ENCODE measurements around the gene UBE2D4.
"Not testable (repeated sequence)": the region's sequence is repeated elsewhere in the genome, so short reads cannot be mapped to it uniquely, and the experiment has no call there.

UBE2D4 gene

DNA sequence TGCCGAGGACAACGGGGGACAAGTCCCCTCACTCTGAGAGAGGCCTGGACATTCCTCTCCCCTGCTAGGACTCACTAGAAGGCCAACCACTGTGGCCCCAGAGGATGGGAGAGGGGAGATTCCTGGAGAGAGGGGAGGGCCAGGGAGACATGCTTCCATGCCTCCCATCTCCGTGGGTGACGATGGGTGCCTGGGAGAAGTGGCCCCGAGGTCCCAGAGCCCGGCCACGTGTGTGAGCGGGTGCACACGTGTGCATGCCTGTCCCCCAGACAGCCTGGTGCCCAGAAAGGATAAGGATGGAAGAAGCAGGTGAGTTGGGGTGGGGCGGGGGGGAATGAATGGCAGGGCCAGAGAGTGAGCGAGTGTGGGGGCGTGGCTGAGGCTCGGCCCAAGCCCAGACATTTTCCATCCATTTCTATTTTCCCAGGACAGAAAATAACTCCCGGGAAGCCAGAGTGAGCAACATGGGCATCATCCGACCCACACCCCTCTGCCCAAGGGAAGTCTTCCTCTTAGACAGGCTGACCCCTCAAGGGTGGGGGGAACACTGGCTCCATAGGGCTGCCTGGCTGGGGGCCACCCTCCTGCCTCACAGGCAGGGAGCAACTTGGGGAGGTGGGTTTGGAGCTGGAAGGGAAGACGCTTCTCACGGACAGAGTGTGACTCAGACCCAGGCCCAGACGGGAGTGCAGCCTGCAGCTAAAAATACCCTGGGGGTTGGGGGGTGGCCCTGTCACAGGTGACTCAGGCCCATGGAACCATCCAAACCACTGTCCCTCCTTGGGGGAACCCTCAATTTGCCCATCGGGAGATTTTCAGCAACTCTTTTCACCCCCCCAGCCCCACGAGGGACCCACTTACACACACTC, 42.2 kb downstream of the UBE2D4 start:
- DNase-seq (ENCODE audit: low read depth) = not testable (repeated sequence)

- not testable (repeated sequence) for DNase-seq (ENCODE audit: low read depth)
Observed at GRCh38 chr7:43969586-43969985, 43.4 kb downstream of the UBE2D4 start.

GRCh38 chr7:43970698-43971097, 44.5 kb downstream of the UBE2D4 start:
- not testable (repeated sequence) for DNase-seq (ENCODE audit: low read depth)

DNA sequence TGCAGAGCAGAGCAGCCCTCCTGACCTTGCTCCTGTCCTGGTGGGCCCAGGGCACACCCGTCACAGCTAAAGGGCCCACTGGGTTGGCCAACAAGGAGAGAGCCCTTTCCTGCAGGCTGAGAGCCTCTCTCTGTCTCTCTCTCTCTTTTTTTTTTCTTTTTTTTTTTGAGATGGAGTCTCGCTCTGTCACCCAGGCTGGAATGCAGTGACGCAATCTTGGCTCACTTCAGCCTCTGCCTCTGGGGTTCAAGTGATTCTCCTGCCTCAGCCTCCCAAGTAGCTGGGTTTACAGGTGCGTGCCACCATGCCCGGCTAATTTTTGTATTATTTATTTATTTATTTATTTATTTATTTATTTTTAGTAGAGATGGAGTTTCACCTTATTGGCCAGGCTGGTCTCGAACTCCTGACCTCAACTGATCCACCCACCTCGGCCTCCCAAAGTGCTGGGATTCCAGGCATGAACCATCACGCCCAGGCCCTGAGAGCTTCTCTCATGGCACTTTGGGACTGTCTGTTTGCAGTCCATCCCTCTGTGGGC, 47.9 kb downstream of the UBE2D4 start:
- not testable (repeated sequence) for DNase-seq (ENCODE audit: low read depth)

DNA sequence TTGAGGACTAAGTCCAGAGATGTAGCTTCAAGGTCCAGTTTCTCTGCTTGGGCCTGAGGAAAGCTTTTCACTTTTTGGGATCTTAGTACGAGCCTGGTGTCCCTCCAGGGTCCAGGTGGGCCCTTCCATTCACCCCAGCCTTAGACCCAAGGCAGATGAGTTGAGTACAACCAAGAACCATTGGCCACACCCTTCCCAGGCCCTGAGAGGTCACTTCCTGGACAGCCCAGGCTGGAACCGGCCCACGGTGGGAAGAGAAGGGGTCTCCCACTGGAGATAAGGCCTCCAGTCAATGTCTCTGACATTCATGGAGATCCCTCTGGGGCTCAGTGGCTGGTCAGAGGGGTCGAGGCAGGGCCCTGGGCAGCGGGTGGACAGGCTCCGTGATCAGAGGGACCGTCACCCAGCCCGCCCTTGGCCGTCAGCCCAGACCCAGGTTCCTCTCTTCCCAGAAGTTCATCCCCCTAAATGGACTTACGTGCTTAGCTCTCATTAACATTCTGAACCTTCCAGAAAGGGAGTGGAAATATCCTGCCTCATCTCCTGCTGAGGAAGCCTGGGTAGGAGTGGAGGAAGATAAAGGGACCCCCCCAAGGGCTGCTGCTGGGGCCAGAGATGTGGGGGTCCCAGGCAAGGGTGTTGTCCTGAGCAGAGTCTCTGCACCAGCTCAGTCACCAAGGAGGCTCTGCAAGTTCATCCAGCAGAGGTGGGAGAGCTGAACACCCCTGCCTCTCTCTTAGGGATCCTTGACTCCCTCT, 48.7 kb downstream of the UBE2D4 start:
- DNase-seq (ENCODE audit: low read depth) = not testable (repeated sequence)

GRCh38 chr7:43977525-43977924, 51.3 kb downstream of the UBE2D4 start:
- DNase-seq (ENCODE audit: low read depth) = no peak

- DNase-seq (ENCODE audit: low read depth) = not testable (repeated sequence)
Observed at GRCh38 chr7:43978102-43978501, 51.9 kb downstream of the UBE2D4 start.

DNA sequence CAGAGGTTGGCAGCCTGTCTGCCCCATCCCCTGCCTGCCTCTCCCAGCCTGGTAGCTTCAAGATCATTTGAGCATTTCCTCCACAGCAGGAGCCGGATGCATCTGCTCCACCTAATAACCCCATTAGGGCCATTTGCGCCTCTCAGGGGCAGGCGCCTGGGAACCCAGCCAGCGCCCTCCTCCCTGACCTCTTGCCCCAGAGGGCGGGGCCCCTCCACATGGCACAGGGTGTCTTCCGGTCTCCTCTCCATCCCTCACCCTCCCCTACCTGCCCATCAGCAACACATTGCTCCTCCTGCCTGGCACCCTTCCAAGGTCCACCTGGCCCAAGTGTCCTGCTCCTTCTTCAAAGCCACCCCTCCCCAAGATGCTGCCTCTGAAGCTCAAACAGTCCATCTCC, 56.6 kb downstream of the UBE2D4 start:
- not testable (repeated sequence) for DNase-seq (ENCODE audit: low read depth)

DNA sequence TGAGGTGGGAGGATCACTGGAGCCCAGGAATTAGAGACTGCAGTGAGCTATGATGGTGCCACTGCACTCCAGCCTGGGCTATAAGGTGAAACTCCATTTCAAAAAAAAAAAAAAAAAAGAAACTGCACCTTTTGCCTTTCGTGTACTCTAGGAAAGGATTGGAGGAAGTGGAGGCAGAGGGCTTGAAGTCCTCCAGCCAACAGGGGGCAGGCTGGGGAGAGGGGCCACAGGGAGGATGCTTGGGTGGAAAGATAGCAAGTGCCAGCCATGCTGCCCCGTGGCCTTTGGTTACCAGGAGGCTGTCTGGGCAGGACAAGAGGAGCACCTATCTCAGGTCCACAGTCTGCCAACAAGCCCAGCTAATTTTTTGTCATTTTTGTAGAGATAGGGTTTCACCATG, 57.5 kb downstream of the UBE2D4 start:
- not testable (repeated sequence) for DNase-seq (ENCODE audit: low read depth)

DNA sequence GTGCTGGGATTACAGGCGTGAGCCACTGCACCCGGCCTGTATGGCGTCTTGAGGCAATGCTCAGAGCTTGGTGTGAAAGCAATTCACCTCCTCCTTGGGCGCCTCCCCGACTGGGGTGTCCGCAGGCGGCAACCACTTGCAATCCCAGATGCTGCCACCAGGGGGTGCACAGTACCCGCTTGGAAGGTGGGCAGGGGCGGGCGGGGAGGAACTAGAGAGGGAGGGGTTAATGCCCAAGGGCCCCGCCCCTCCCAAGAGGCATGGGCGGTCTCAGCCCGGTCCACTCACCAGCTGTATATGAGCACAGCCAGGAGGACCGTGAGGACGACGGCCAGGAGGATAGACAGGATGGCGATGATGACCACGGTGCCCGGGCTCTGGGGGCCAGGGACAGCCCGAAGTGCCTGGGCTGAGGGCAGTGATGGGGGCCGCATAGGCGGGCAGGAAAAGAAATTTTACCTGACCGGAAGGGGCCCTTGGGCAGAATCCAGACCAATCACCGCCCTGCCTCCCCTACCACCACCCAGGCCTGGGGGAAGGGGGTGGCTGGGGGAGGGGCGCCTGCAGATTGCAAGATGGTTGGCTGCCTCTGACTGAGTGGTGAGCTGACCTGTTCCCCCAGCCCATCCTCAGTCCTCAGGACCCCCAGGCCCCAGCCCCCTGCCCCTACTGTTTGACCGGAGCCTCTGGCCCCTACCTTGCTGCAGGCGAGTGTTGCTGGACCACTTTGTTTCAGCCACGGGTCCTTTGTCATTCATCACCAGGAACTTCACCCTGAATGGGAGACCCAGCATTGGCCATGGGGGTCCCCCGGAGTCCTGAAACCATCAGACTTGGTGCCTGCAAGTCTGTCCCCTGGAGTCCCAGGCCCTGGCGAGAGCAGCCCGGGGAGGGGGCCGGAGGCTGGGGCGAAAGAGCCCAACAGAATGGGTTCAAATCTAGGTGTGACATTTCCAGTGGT, 59.9 kb downstream of the UBE2D4 start:
- peak; percentile 75 for DNase-seq (ENCODE audit: low read depth)

GRCh38 chr7:43987476-43987875, 61.2 kb downstream of the UBE2D4 start:
- not testable (repeated sequence) for DNase-seq (ENCODE audit: low read depth)

- not testable (repeated sequence) for DNase-seq (ENCODE audit: low read depth)
Observed at GRCh38 chr7:43990011-43990585, 63.9 kb downstream of the UBE2D4 start.

- DNase-seq (ENCODE audit: low read depth) = not testable (repeated sequence)
Observed at GRCh38 chr7:43990829-43991228, 64.6 kb downstream of the UBE2D4 start.

DNA sequence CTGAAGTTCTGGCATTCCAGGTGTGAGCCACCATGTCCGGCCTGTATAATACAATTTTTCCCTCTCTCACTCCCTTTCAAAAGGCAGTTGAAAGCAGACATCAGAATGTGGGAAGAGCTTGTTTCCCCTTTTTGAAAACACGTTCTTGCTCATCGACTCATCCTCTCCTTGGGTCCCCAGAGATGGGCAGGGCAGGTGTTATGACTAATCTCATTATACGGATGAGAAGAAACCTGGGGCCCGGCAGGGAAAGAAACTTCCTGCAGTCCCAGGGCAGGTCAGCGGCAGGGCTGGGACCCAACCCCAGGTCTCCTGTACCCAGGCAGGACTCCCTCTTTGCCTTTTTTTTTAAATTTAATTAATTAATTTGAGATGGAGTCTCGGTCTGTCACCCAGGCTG, 66.7 kb downstream of the UBE2D4 start:
- DNase-seq (ENCODE audit: low read depth) = not testable (repeated sequence)

DNA sequence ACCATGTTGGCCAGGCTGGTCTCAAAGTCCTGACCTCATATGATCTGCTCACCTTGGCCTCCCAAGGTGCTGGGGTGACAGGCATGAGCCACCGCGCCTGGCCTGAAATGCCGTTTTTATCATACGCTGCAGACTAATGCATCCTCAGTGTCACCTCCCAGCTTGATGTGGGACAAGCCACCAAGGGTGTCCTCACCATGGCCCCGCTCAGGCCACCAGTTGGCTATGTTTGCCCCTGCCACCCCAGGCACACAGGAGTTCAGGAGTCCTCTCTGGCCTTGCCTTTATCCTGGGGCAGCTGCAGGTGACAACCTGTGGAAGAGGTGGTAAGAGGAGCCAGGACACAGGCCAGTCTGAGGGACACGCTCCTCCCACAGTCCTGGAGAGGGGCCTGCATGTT, 68.4 kb downstream of the UBE2D4 start:
- not testable (repeated sequence) for DNase-seq (ENCODE audit: low read depth)

DNA sequence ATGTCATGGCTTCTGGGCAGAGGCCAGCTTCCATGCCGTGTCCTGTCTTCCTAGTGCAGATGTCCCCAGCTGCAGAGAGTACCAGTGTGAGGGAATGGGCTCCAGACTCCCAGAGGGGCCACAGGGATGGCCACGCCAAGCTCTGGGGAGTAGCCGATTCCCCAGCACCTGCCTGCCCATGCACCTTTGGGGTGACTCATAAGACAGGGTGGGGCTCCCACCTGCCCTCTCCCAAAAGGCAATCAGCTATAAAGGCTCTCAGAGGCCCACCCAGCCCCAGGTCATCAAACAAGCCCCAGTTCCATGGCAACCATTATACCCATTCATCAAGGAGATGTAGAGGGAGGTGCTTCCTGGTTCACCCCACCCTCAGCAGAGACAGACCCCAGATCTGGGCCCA, 71.3 kb downstream of the UBE2D4 start, which contains the start of gene SPDYE1:
SPDYE1 (plus strand) TSS at position 366 of the 400 bp plus-strand sequence. CDS start 2,053 bp downstream, outside the sequence.
- DNase-seq (ENCODE audit: low read depth) = not testable (repeated sequence)
